Rectal smooth muscle tissue (tissue), 1 donor: ENCODE results near the gene SLF2.
A peak's percentile ranks its signal among the peaks of the same experiment; 100 is the strongest.

Source experiments
- H3K27ac ChIP-seq: one replicate; pipeline ENCODE4 v1.7.0; 2013; ENCODE audit warnings: low read depth, low read length, inconsistent platforms
- H3K27me3 ChIP-seq: one replicate; pipeline ENCODE4 v1.7.0; 2013; ENCODE audit warnings: low read length; ENCODE audit not compliant: control insufficient read depth, insufficient read depth
- H3K36me3 ChIP-seq: one replicate; pipeline ENCODE4 v1.7.0; 2013; ENCODE audit warnings: low read length; ENCODE audit not compliant: control insufficient read depth, insufficient read depth
- H3K4me1 ChIP-seq: one replicate; pipeline ENCODE4 v1.7.0; 2013; ENCODE audit warnings: low read length; ENCODE audit not compliant: control insufficient read depth, insufficient read depth
- H3K4me3 ChIP-seq: one replicate; pipeline ENCODE4 v1.7.0; 2013; ENCODE audit warnings: low read length
- H3K9ac ChIP-seq: one replicate; pipeline ENCODE4 v1.7.0; 2013; ENCODE audit warnings: low read length

Gene SLF2

GRCh38 chr10:100996678-100997359, 84.1 kb downstream of the SLF2 start:
- H3K4me1 ChIP-seq = peaks cover 22% of the 10 kb centered on the region
- H3K9ac ChIP-seq = peak overlapping the region; percentile 42
- peak overlapping the region; percentile 93 for H3K27ac ChIP-seq
- H3K27me3 ChIP-seq = no peaks in the 10 kb centered on the region
- H3K36me3 ChIP-seq = no peaks in the 10 kb centered on the region
- peak overlapping the region; percentile 79 for H3K4me3 ChIP-seq

- peak overlapping the region; percentile 93 for H3K27ac ChIP-seq
- no peaks in the 10 kb centered on the region for H3K27me3 ChIP-seq
- peak overlapping the region; percentile 50 for H3K9ac ChIP-seq
- peak overlapping the region; percentile 79 for H3K4me3 ChIP-seq
- H3K4me1 ChIP-seq = peaks cover 30% of the 10 kb centered on the region
- H3K36me3 ChIP-seq = no peaks in the 10 kb centered on the region
Measured at GRCh38 chr10:100997360-100998182, 84.8 kb downstream of the SLF2 start.

- Histone ChIP-seq H3K27ac (peak overlapping the region; percentile 93), H3K4me1 (peaks cover 30% of the 10 kb centered on the region), H3K9ac (peak overlapping the region; percentile 59), H3K4me3 (peak overlapping the region; percentile 79), H3K27me3 (no peaks in the 10 kb centered on the region), H3K36me3 (peaks cover 5% of the 10 kb centered on the region)
Measured at GRCh38 chr10:100998183-100998990, 85.6 kb downstream of the SLF2 start.

- Histone ChIP-seq H3K4me1 (peaks cover 30% of the 10 kb centered on the region), H3K9ac (peak overlapping the region; percentile 68), H3K27me3 (no peaks in the 10 kb centered on the region)
Measured at GRCh38 chr10:100998991-100999741, 86.4 kb downstream of the SLF2 start.

GRCh38 chr10:100999742-101000126, 87.0 kb downstream of the SLF2 start, which contains the start of gene LZTS2:
Gene LZTS2 (plus strand): TSS chr10:100999808. CDS start chr10:101002539, 2,731 bp downstream.
- peak within 1 kb of the TSS; percentile 79 for H3K9ac ChIP-seq

More at GRCh38 chr10:100998991-100999741, 86.4 kb downstream of the SLF2 start:
- peak overlapping the region; percentile 93 for H3K27ac ChIP-seq
- peak overlapping the region; percentile 79 for H3K4me3 ChIP-seq
- peaks cover 10% of the 10 kb centered on the region for H3K36me3 ChIP-seq

GRCh38 chr10:101000127-101000914, 87.6 kb downstream of the SLF2 start:
- Histone ChIP-seq H3K9ac (peak overlapping the region; percentile 79), H3K27ac (peak overlapping the region; percentile 93), H3K4me1 (peaks cover 30% of the 10 kb centered on the region), H3K4me3 (peak overlapping the region; percentile 76), H3K27me3 (no peaks in the 10 kb centered on the region), H3K36me3 (peaks cover 15% of the 10 kb centered on the region)

More at GRCh38 chr10:100999742-101000126, 87.0 kb downstream of the SLF2 start, which contains the start of gene LZTS2:
- peaks cover 30% of the 10 kb centered on the region for H3K4me1 ChIP-seq
- H3K36me3 ChIP-seq = peaks cover 10% of the 10 kb centered on the region
- no peaks in the 10 kb centered on the region for H3K27me3 ChIP-seq
- H3K27ac ChIP-seq = peak within 1 kb of the TSS; percentile 93
- peak within 1 kb of the TSS; percentile 79 for H3K4me3 ChIP-seq

GRCh38 chr10:101000915-101001658, 88.3 kb downstream of the SLF2 start:
- Histone ChIP-seq H3K36me3 (peaks cover 16% of the 10 kb centered on the region), H3K27ac (peak overlapping the region; percentile 93), H3K4me1 (peaks cover 30% of the 10 kb centered on the region), H3K27me3 (no peaks in the 10 kb centered on the region), H3K4me3 (peak overlapping the region; percentile 76), H3K9ac (peak overlapping the region; percentile 79)

GRCh38 chr10:101001659-101002035, 88.9 kb downstream of the SLF2 start:
- Histone ChIP-seq H3K4me3 (peak overlapping the region; percentile 11), H3K27ac (peak overlapping the region; percentile 93), H3K9ac (peak overlapping the region; percentile 3), H3K27me3 (no peaks in the 10 kb centered on the region), H3K4me1 (peaks cover 27% of the 10 kb centered on the region), H3K36me3 (peaks cover 19% of the 10 kb centered on the region)

GRCh38 chr10:101002456-101002855, 89.7 kb downstream of the SLF2 start:
- Histone ChIP-seq H3K4me1 (peaks cover 31% of the 10 kb centered on the region), H3K4me3 (no peak overlapping the region), H3K27me3 (no peaks in the 10 kb centered on the region), H3K36me3 (peaks cover 19% of the 10 kb centered on the region), H3K27ac (peak overlapping the region; percentile 93), H3K9ac (no peak overlapping the region)

GRCh38 chr10:101003639-101004206, 91.0 kb downstream of the SLF2 start:
- Histone ChIP-seq H3K36me3 (peaks cover 19% of the 10 kb centered on the region), H3K27ac (no peak overlapping the region), H3K9ac (no peak overlapping the region)

More at GRCh38 chr10:101003639-101004206, 91.0 kb downstream of the SLF2 start:
- H3K4me3 ChIP-seq = no peak overlapping the region
- H3K4me1 ChIP-seq = peaks cover 32% of the 10 kb centered on the region
- no peaks in the 10 kb centered on the region for H3K27me3 ChIP-seq
